WTC11 (cell line): Measurements from ENCODE around the gene SRSF12. TPM values are rescaled to one million over a fixed set of nuclear protein-coding genes. Genes with fewer than 3 reads are reported as not detected.

Experiments used
- AR ChIP-seq: fragments of 250-450 bp; sonication (Bioruptor Pico); IDR thresholded peaks from 2 replicates; pipeline ENCODE4 v1.9.0; 2021; ENCODE audit warnings: mild to moderate bottlenecking
- ATF1 ChIP-seq: sonication (generic); formaldehyde crosslinking; IDR thresholded peaks from 2 replicates; pipeline ENCODE4 v1.8.1; 2023; ENCODE audit warnings: mild to moderate bottlenecking, moderate library complexity, missing genetic modification reagents
- ATF2 ChIP-seq: sonication (generic); formaldehyde crosslinking; IDR thresholded peaks from 2 replicates; pipeline ENCODE4 v1.8.1; 2022; ENCODE audit warnings: low read depth, missing genetic modification reagents, borderline replicate concordance
- CBFB ChIP-seq: sonication (generic); formaldehyde crosslinking; IDR thresholded peaks from 2 replicates; pipeline ENCODE4 v1.8.1; 2022; ENCODE audit warnings: mild to moderate bottlenecking, low read depth, missing genetic modification reagents
- CDX4 ChIP-seq: fragments of 250-450 bp; sonication (Bioruptor Pico); IDR thresholded peaks from 2 replicates; pipeline ENCODE4 v1.9.0; 2021; ENCODE audit warnings: moderate library complexity, mild to moderate bottlenecking, inconsistent platforms, borderline replicate concordance
- ELF4 ChIP-seq: sonication (generic); formaldehyde crosslinking; IDR thresholded peaks from 2 replicates; pipeline ENCODE4 v1.8.1; 2022; ENCODE audit warnings: low read depth, mild to moderate bottlenecking, moderate library complexity, missing genetic modification reagents
- FOXP4 ChIP-seq: sonication (generic); formaldehyde crosslinking; IDR thresholded peaks from 2 replicates; pipeline ENCODE4 v1.8.0; 2022; ENCODE audit warnings: mild to moderate bottlenecking, missing genetic modification reagents
- GTF2I ChIP-seq: fragments of 250-450 bp; sonication (Bioruptor Pico); conservative IDR thresholded peaks from 2 replicates; pipeline ENCODE4 v1.4.0; 2021; ENCODE audit warnings: mild to moderate bottlenecking
- HMGXB4 ChIP-seq: sonication (generic); formaldehyde crosslinking; IDR thresholded peaks from 2 replicates; pipeline ENCODE4 v1.8.1; 2023; ENCODE audit warnings: mild to moderate bottlenecking, moderate library complexity, missing genetic modification reagents
- IRF1 ChIP-seq: sonication (generic); formaldehyde crosslinking; IDR thresholded peaks from 2 replicates; pipeline ENCODE4 v1.8.0; 2023; ENCODE audit warnings: missing genetic modification reagents
- IRF2 ChIP-seq: sonication (generic); formaldehyde crosslinking; IDR thresholded peaks from 2 replicates; pipeline ENCODE4 v1.8.0; 2022; ENCODE audit warnings: low read depth, missing genetic modification reagents, borderline replicate concordance
- NR1H2 ChIP-seq: sonication (generic); formaldehyde crosslinking; IDR thresholded peaks from 2 replicates; pipeline ENCODE4 v1.9.0; 2021; ENCODE audit warnings: mild to moderate bottlenecking, moderate library complexity, missing genetic modification reagents
- NR3C1 ChIP-seq: sonication (generic); formaldehyde crosslinking; conservative IDR thresholded peaks from 2 replicates; pipeline ENCODE4 v1.8.1; 2023; ENCODE audit warnings: low read depth, mild to moderate bottlenecking, missing genetic modification reagents
- PRDM15 ChIP-seq: sonication (generic); formaldehyde crosslinking; IDR thresholded peaks from 2 replicates; pipeline ENCODE4 v1.8.0; 2022; ENCODE audit warnings: missing genetic modification reagents
- RELA ChIP-seq: sonication (generic); formaldehyde crosslinking; IDR thresholded peaks from 2 replicates; pipeline ENCODE4 v1.8.1; 2022; ENCODE audit warnings: missing genetic modification reagents, mild to moderate bottlenecking, borderline replicate concordance
- SMAD3 ChIP-seq: sonication (generic); formaldehyde crosslinking; IDR thresholded peaks from 2 replicates; pipeline ENCODE4 v1.8.0; 2022; ENCODE audit warnings: missing genetic modification reagents, mild to moderate bottlenecking, borderline replicate concordance
- STAT6 ChIP-seq: sonication (generic); formaldehyde crosslinking; conservative IDR thresholded peaks from 2 replicates; pipeline ENCODE4 v1.8.1; 2023; ENCODE audit warnings: mild to moderate bottlenecking, low read depth, missing genetic modification reagents, moderate library complexity
- ZNF317 ChIP-seq: sonication (generic); formaldehyde crosslinking; IDR thresholded peaks from 2 replicates; pipeline ENCODE4 v1.8.1; 2023; ENCODE audit warnings: low read depth, mild to moderate bottlenecking, moderate library complexity, missing genetic modification reagents, borderline replicate concordance
- ZNF396 ChIP-seq: fragments of 250-450 bp; sonication (Bioruptor Pico); IDR thresholded peaks from 2 replicates; pipeline ENCODE4 v1.8.0; 2021; ENCODE audit warnings: mild to moderate bottlenecking, moderate library complexity, borderline replicate concordance
- ZNF416 ChIP-seq: fragments of 250-450 bp; sonication (Bioruptor Pico); IDR thresholded peaks from 2 replicates; pipeline ENCODE4 v1.9.0; 2021; ENCODE audit warnings: mild to moderate bottlenecking, inconsistent platforms
- ZNF423 ChIP-seq: fragments of 250-450 bp; sonication (Bioruptor Pico); IDR thresholded peaks from 2 replicates; pipeline ENCODE4 v2.1.2; 2022; ENCODE audit warnings: mild to moderate bottlenecking, moderate library complexity
- total RNA-seq: library from RNA; stranded (reverse); gene quantifications from 3 replicates; pipeline ENCODE4 v1.2.3, GENCODE V29; 2021

Gene SRSF12
- total RNA-seq, 1 experiment from 2014 or later: 3.8 TPM

GRCh38 chr6:89145956-89146717, 28.3 kb upstream of the SRSF12 start, which contains the start of gene PM20D2 (continued):
- TF ChIP-seq PRDM15 (CRISPR knock-in tag): peak; percentile 51
- TF ChIP-seq GTF2I (CRISPR knock-in tag): no peak
- peak; percentile 92 for TF ChIP-seq RELA (CRISPR knock-in tag)
- TF ChIP-seq NR1H2: 0 out of 2 replicates have a peak, but pooled peaks have one; percentile 55
- peak; percentile 80; the same call in 1 of the 2 replicates for TF ChIP-seq ELF4 (CRISPR knock-in tag)
- no peak for TF ChIP-seq ZNF396 (CRISPR knock-in tag)
- peak; percentile 29; the same call in 1 of the 2 replicates for TF ChIP-seq ZNF317
- peak; percentile 84; the same call in 1 of the 2 replicates for TF ChIP-seq IRF2
- TF ChIP-seq FOXP4: peak; percentile 78
- no peak; the same call in none of the 2 replicates for TF ChIP-seq IRF1
- TF ChIP-seq AR: no peak
- no peak for TF ChIP-seq STAT6
- peak; percentile 90; the same call in 1 of the 2 replicates for TF ChIP-seq SMAD3 (CRISPR knock-in tag)
- TF ChIP-seq CBFB: 0 out of 2 replicates have a peak, but pooled peaks have one; percentile 42
- no peak for TF ChIP-seq CDX4 (CRISPR knock-in tag)
- 0 out of 2 replicates have a peak, but pooled peaks have one; percentile 16 for TF ChIP-seq ATF1
- TF ChIP-seq NR3C1 (CRISPR knock-in tag): no peak
- TF ChIP-seq ZNF423 (CRISPR knock-in tag): no peak
- TF ChIP-seq HMGXB4: peak; percentile 91; the same call in 1 of the 2 replicates
- no peak for TF ChIP-seq ZNF416 (CRISPR knock-in tag)
- TF ChIP-seq ATF2: peak; percentile 85
